ENCODE results near the gene EDEM1. TPM values are rescaled to one million over a fixed set of nuclear protein-coding genes. Genes with fewer than 3 reads are reported as not detected.

EDEM1 gene
- total and polyA plus RNA-seq, 3 donors from 2014 or later, result 28.6 to 33.5 (median 30.3) TPM

- no peaks in the 10 kb centered on the region for H3K4me1 ChIP-seq
- intact Hi-C loops (cut with DNase I; ENCODE audit: low total_unique reads), result no loop called here
- no peak overlapping the region for H3K27ac ChIP-seq
- no peaks in the 10 kb centered on the region for H3K36me3 ChIP-seq (ENCODE audit: low read depth, missing control alignments)
- WGBS, 2 donors, result 82 to 83% methylated on average over 6 to 7 of the region's 7 CpGs
- no peak overlapping the region for H3K4me3 ChIP-seq
- no peaks in the 10 kb centered on the region for H3K27me3 ChIP-seq
- no peak for TF ChIP-seq POLR2A (IDR thresholded peaks at IDR 0.05)
- TF ChIP-seq, protein P1, sequence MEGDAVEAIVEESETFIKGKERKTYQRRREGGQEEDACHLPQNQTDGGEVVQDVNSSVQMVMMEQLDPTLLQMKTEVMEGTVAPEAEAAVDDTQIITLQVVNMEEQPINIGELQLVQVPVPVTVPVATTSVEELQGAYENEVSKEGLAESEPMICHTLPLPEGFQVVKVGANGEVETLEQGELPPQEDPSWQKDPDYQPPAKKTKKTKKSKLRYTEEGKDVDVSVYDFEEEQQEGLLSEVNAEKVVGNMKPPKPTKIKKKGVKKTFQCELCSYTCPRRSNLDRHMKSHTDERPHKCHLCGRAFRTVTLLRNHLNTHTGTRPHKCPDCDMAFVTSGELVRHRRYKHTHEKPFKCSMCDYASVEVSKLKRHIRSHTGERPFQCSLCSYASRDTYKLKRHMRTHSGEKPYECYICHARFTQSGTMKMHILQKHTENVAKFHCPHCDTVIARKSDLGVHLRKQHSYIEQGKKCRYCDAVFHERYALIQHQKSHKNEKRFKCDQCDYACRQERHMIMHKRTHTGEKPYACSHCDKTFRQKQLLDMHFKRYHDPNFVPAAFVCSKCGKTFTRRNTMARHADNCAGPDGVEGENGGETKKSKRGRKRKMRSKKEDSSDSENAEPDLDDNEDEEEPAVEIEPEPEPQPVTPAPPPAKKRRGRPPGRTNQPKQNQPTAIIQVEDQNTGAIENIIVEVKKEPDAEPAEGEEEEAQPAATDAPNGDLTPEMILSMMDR (IDR thresholded peaks at IDR 0.05), result no peak
- no peaks in the 10 kb centered on the region for H3K9me3 ChIP-seq
- DNase-seq, result no peak
Measured at GRCh38 chr3:5149306-5149880, 38.1 kb upstream of the EDEM1 start.

GRCh38 chr3:5151586-5151985, 35.9 kb upstream of the EDEM1 start:
- no peak overlapping the region for H3K27ac ChIP-seq
- no peak overlapping the region for H3K4me3 ChIP-seq
- DNase-seq, result no peak
- intact Hi-C loops (cut with DNase I; ENCODE audit: low total_unique reads), result no loop called here
- no peak for TF ChIP-seq POLR2A (IDR thresholded peaks at IDR 0.05)
- TF ChIP-seq, protein P1 (IDR thresholded peaks at IDR 0.05), result no peak
- WGBS, 2 donors, result 94 to 95% methylated on average over 6 of the region's 6 CpGs
- H3K9me3 ChIP-seq, result no peaks in the 10 kb centered on the region
- H3K36me3 ChIP-seq (ENCODE audit: low read depth, missing control alignments), result no peaks in the 10 kb centered on the region
- no peaks in the 10 kb centered on the region for H3K27me3 ChIP-seq
- no peaks in the 10 kb centered on the region for H3K4me1 ChIP-seq

DNA sequence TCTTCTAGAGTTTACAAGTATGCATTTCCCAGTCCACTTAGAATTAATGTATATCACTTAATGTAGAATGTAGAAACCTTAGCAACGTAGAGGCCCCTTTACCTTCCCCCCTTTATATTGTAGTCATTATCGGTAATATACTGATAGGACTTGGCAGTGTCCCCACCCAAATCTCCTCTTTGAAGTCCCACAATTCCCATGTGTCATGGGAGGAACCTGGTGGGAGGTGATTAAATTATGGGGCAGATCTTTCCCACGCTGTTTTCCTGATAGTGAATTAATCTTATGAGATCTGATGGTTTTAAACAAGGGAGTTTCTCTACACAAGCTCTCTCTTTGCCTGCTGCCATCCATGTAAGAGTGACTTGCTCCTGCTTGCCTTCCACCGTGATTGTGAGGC, 34.4 kb upstream of the EDEM1 start:
- H3K9me3 ChIP-seq, result no peaks in the 10 kb centered on the region
- no peak overlapping the region for H3K27ac ChIP-seq
- no peak overlapping the region for H3K4me3 ChIP-seq
- 87 to 88% methylated on average over 4 of the region's 4 CpGs for WGBS, 2 donors
- intact Hi-C loops (cut with DNase I; ENCODE audit: low total_unique reads), result no loop called here
- H3K4me1 ChIP-seq, result no peaks in the 10 kb centered on the region
- no peaks in the 10 kb centered on the region for H3K36me3 ChIP-seq (ENCODE audit: low read depth, missing control alignments)
- TF ChIP-seq, protein P1 (IDR thresholded peaks at IDR 0.05), result no peak
- no peak for TF ChIP-seq POLR2A (IDR thresholded peaks at IDR 0.05)
- DNase-seq, result no peak
- no peaks in the 10 kb centered on the region for H3K27me3 ChIP-seq

- no peaks in the 10 kb centered on the region for H3K27me3 ChIP-seq
- no peak overlapping the region for H3K27ac ChIP-seq
- intact Hi-C loops (cut with DNase I; ENCODE audit: low total_unique reads), result no loop called here
- TF ChIP-seq POLR2A (IDR thresholded peaks at IDR 0.05), result no peak
- TF ChIP-seq, protein P1 (IDR thresholded peaks at IDR 0.05), result no peak
- H3K4me3 ChIP-seq, result no peak overlapping the region
- no peak for DNase-seq
- H3K4me1 ChIP-seq, result peaks cover 6% of the 10 kb centered on the region
- no peaks in the 10 kb centered on the region for H3K36me3 ChIP-seq (ENCODE audit: low read depth, missing control alignments)
- no peaks in the 10 kb centered on the region for H3K9me3 ChIP-seq
Measured at GRCh38 chr3:5155241-5155640, 32.3 kb upstream of the EDEM1 start.

- H3K27me3 ChIP-seq, result no peaks in the 10 kb centered on the region
- H3K9me3 ChIP-seq, result no peaks in the 10 kb centered on the region
- intact Hi-C loops (cut with DNase I; ENCODE audit: low total_unique reads), result no loop called here
- no peak overlapping the region for H3K27ac ChIP-seq
- DNase-seq, result no peak
- 65% methylated on average over 3 of the region's 3 CpGs for WGBS, 2 donors
- H3K36me3 ChIP-seq (ENCODE audit: low read depth, missing control alignments), result no peaks in the 10 kb centered on the region
- H3K4me3 ChIP-seq, result no peak overlapping the region
- no peak for TF ChIP-seq POLR2A (IDR thresholded peaks at IDR 0.05)
- TF ChIP-seq, protein P1 (IDR thresholded peaks at IDR 0.05), result no peak
- H3K4me1 ChIP-seq, result peaks cover 28% of the 10 kb centered on the region
Measured at GRCh38 chr3:5160321-5160720, 27.2 kb upstream of the EDEM1 start.

Data from testis (tissue), 3 donors.